Ishikawa (cell line): Measurements from ENCODE around the gene SIM2.

Source experiments
- CEBPB ChIP-seq: IDR thresholded peaks from 2 replicates; pipeline ENCODE4 v1.6.1; 2012
- EP300 ChIP-seq: IDR thresholded peaks from 2 replicates; pipeline ENCODE4 v1.6.1; 2012; ENCODE audit warnings: borderline replicate concordance
- RAD21 ChIP-seq: IDR thresholded peaks from 2 replicates; pipeline ENCODE4 v1.6.1; 2012; ENCODE audit warnings: low read depth
- TAF1 ChIP-seq: IDR thresholded peaks from 2 replicates; pipeline ENCODE4 v1.6.1; 2012; ENCODE audit warnings: low read depth, mild to moderate bottlenecking
- TCF12 ChIP-seq: IDR thresholded peaks from 2 replicates; pipeline ENCODE4 v1.6.1; 2012; ENCODE audit warnings: low read depth
- YY1 ChIP-seq: IDR thresholded peaks from 2 replicates; pipeline ENCODE4 v1.6.1; 2012; ENCODE audit warnings: low read depth

- TF ChIP-seq EP300: no peak
- TF ChIP-seq TAF1: no peak
- TF ChIP-seq CEBPB: no peak
- no peak for TF ChIP-seq RAD21
- TF ChIP-seq TCF12: no peak
- TF ChIP-seq YY1: no peak
These were observed 3.7 kb upstream of the SIM2 start for GRCh38 chr21:36695283-36695634.
